GM19467 (cell line): Measurements from ENCODE around the gene SAMD14.
A peak's percentile ranks its signal among the peaks of the same experiment; 100 is the strongest.

Experiments
- ATAC-seq: cut with Tn5 transposase; IDR thresholded peaks from one replicate; pipeline ENCODE4 v1.9.1; 2021; ENCODE audit warnings: mild to moderate bottlenecking, moderate library complexity; ENCODE audit not compliant: unreplicated experiment

SAMD14 gene

DNA sequence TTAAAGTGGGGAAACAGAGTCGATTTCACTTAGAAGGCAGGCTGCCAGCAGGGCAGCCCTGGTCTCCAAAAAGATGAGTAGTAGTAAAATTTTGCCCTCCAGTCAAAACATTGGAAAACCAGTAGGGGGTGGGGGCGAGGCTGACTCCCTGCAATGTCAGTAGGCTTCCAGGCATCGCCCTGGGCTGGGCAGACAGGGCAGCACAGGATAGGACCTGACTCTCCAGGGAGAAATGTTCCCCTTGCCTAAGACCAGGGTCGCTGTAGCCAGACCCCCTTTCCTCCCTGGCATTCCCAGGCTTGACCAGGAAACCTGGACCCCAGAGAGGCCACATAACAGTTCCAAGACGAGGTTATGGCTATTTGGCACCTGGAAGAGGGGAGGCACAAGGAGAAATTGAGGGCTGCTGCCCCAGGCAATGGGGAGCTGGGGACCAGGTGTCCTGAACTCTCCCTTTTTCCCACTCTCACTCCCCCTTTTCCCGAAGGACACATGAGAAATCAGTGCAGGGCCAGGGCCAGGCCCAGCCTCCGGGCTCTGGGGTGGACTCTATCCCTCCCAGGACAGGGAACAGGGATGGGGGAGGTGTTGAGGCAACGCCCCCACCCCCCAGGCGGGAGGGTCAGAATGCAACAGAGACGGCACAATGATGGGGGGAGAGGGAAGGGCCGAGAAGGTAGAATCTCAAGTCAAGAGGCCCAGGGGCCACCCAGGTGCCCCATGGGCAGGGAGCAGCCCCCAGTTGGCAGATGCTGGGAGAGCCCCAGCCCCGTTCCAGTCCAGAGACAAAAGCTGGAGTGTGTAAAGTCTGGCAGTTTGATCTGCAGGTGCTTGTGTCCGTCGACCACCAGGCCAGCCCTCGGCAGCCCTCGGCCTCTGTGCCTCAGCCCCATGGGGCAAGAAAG is 4.5 kb upstream of the SAMD14 start:
- no peak for ATAC-seq

DNA sequence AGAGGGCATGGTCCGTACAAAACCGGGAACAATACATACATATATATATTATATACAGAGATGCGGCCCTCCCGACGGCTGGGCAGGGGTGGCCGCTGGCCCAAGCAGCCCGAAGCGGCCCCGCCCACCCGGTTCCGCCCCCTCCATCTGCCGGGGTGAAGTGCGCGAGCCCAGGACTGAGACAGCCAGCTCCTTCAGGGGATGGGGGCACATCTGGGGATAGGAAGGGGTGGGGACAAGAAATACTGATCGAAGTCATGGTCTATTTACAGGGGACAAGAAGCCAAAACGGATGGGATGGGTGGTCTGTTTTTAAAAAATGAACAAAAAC is 3.8 kb upstream of the SAMD14 start:
- ATAC-seq: no peak

DNA sequence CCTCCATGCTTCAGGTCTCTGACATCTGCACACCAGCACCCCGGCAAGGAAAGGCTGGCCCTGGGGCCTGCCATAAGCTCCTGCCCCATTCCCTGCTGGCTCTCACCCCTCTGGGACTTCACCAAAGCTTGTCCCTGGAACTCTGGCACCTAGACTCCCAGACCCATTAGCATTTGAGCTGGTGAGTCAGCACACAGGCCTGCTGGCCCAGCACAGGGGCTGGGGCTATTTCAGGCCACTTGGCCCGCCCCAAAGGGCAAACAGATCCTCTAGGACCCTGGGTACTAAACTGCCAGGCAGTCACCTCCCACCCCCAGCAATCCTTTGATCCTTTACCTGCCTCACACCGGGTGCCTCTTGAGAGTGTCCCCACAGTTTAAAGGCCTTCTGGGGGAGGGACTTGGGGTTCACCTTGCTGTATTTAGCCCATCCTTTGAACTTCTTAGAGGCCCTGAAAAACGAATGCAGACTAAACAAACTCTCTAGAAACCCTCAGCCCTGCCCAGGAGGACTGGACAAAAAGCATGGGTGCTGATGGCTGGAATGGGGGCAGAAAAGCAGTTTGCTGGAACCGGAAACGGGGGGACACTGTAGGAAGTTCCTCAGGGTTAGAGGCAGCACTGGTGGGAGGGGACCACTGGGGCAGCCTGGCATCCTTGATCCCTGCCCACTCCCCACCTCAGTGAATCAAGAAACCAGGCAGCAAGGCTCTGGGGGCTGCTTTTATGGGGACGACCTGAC is 3.2 kb upstream of the SAMD14 start:
- ATAC-seq: no peak

DNA sequence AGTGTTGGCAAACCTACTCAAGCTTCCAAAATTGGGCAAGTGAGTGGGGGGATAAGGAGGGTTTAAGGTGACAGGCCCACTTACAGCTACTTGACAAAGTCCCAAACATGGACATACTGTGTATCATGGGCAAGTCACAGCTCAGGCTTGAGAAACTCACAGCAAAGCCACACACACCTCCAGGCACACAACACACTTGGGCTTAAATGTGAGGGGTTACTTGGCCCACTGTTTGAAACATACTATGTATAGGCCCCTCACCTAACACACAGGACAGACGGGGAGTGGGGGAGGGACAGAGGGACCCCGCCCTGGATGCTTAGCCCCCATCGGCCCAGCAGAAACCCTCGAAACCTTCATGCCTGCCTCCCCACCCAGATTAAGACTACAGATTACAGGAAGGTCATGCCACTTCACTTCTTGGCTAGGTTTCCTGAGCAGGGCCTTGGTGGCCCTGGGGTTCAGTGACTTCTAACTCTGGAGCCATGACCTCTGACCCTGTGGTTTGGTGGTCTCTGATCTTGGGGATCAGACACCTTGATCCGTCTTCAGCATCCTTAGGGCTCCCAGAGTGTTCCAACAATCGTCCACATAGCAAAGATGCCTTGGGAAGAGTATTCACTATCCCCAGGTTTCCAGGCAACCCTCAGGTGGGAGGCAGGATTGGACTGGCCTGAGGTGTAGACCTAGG is 2.3 kb upstream of the SAMD14 start:
- no peak for ATAC-seq

DNA sequence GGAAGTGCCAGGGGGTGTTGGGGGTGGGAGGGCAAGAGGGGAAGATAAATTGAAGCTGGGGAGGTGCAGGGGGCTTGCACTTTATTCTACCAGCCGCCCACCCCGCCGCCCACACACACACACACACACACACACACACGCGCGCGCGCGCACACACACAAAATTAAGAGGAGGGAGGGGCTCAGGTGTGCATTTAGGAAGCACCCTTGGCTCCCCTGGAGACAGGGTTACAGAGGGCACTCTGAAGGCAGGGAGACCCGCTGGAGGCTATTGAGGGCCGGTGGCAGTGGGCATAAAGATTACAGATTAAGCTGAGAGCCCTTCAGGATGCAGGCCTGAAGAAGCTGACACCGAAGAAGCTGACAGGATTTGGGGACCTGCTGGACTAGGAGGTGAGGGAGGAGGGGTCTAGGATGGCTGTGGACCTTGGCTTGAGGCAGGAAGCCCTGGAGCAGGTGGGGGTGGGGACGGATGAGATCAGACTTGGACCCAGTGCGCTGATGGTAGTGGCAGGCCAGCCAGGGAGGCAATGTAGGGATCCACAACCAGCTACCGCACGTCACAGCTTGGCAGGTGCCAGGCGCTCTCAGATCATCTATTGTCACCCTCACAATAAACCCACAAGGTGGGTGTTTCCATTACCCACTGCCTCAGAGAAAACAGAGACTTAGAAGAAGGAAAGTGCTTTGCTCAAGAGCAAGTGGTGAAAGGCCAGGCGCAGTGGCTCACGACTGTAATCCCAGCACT is 772 bp upstream of the SAMD14 start:
- no peak for ATAC-seq

DNA sequence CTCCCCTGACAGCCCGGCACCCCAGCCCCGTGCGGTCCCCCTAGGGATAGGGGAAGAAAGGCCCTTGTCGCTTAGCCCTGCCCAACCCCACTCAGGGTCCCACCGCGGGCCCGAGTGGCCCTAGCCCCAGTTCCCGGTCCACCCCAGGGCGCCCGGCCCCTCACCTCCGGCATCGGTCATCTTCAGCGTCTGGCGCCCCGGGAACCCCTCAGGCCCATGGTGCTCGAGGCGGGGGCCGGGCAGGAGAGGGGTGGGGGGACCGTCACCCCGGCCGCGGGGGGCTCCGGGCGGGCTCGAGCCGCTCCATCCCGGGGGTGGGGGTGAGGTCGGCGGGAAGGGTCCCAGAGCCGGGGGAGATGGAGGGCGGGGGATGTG is 620 bp downstream of the SAMD14 start:
- ATAC-seq: no peak

DNA sequence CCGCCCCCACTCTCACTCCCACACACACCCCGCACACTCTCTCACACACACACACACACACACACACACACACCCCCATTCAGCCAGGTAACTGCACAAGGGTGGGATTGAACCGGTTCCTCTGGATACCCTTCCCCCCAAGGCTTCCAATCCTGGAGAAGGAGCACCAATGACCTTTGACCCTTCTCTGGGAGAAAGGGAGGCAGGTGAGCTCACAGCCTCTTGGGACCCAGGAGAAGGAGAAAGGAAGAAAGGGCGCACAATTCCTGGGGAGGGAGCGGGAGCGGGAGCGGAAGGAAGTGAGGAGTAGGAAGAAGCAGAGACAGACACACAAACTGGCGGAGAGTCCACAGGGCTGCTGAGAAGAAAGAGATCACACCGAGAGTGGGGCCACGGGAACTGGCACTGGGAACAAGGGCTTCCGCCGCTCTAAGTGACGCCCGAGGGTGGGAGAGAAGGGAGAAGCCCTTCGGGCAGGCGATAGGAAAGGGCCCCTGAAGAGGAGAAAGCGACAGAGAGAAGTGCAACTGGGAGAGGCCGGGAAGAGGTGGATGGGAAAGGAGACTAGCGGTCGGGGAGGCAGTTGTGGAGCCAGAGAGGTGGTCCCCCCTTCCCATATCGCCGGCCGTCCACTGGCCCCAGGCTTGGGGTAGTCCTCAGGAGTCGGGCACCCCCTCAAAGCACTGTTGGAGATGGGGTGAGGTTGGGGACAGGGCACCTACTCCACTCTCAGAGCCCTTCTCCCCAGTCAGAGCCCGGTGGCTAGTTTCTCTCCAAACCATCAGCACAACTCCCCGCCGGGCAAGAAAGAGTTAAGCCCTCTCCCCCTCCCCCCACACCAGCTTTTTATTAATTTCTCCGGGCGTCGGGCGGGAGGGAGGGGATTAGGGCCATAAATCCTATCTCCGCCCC is 1.3 kb downstream of the SAMD14 start:
- ATAC-seq: no peak

DNA sequence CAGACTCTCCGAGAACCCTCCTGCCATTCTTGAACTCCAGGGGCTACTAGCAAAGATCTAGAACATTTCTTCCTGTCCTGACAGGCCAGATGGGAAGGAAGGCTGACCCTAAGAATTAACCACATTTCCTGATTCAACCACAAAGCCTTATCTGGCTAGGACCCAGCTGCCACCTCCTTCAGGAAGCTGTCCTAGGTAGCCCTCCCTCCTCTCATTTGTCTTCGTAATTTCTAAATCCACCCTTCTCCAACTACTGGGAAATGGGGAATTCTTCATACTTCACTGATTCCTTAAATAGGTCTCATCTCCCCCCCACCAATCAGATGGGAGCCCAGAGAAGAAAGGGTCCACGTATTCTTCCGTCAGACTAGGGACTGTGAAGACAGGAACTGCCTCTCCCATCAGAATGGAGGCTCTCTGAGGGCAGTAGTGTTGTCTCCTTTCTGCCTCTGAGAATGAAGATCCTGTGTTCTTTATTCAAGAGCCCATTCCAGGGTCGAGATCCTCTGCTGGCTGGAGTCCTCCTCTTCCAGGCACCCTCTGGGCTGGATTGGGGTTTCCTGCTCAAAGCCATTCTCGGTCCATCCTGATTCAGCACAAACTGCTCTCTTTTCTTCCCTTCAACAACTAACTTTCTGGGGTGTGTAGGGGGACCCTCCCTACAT is 2.1 kb downstream of the SAMD14 start:
- ATAC-seq: no peak

DNA sequence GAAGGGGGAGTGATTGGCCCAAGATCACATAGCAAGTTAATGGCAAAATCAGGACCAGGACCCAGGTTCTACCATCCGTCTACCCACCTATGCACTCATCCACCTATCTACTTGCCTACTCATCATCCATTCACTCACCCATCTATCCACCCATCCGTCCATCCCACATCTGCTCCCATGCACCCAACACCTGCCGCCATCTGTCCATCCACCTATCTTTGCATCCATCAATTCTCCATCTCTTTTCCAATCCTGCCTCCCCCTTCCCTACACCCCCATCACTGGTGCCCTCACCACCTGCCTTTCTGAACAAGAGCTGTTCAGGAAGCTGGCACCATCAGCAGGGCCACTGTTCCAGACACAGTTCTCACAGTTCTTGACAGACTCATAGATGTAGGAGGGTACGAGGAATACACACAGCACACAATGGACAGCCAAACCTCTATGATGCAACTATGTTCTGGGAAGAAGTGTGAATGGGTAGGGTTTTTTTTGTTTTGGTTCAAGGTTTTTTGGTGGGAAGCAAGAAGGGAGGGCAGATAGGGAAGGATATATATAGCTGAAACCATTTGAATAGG is 4.5 kb downstream of the SAMD14 start:
- no peak for ATAC-seq

DNA sequence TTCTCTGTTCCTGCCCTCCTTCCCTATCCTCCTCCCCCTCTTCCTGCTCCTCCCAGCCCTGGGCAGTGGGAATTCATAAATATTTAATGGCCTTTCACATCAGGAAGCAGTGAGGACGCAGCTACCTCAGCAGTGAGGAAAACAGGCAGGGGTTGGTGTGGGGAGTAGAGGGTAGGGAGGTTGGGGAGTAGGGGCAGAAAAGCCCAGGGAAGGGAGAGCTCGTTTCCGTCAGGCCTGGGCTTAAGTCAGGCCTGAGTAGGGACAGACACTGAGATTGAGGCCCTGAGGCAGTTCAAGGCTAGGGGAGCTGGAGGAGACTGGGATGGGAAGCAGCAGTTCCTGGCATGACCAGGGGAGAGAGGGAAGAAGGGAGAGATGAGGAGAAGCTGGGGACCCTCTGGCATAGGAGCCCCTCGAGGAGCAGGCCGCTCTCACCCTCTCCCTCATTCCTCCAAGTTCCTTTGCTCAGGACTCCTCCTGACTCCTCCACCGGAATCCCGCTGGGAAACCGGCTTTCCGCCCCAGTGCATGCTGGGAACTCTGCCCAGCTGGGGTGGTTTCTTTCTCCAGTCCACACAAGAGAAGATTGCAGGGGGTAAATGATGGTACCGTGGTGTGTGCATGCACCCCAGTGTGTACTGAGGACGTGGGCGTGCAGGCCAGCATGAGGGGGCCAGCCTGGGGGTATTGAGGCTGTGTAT is 6.2 kb downstream of the SAMD14 start:
- no peak for ATAC-seq

DNA sequence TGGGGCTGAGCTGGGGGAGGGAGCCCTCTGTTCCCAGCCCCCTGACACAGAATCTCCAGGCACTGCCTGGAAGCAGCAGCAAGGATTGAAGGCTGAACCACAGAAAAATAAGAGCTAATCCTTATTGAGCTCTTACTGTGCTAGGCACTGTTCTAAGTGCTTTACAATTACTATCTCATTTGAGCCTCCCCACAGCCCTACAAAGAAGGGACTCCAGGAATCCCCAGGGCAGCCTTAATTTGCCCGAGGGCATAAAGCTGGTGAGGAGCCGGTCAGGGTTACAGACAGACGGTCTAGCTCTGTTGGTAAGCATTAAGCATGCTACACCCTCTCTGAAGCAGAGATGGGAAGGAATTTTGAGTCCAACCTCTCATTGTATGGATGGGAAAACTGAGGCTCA is 7.0 kb downstream of the SAMD14 start:
- no peak for ATAC-seq

DNA sequence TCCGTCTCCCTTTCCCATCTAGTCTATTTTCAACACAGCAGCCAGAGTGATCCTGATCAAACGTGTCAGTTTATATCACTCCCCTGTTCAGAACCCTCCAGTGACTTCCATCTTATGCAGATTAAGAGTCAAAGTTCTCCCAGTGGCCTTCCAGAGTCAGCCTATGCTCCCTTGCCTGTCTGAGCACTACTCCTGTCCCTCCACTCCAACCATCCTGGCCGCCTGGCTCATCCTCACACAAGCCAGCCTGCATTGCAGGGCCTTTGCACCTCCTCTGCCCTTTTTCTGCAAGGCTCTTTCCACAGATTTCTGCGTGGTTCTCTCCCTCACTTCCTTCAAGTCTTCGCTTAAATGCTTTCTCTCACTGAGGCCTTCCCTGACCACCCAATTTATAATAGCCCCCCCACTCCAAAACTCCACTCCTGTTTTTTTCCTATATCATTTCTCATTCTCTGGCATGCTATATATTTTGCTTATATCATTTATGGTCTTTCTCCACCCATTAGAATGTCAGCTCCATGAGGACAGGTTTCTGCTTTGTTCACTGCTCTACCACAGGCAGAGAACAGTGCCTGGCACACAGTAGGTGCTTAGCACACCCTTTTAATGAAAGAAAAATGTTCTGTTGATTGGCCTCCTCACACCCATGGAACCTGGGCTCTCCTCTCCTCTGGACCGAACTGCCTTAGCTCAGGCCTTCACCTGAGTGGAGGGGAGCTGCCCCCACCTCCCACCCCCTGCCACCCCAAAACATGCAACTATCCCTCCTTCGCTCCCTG is 9.3 kb downstream of the SAMD14 start:
- ATAC-seq: no peak

DNA sequence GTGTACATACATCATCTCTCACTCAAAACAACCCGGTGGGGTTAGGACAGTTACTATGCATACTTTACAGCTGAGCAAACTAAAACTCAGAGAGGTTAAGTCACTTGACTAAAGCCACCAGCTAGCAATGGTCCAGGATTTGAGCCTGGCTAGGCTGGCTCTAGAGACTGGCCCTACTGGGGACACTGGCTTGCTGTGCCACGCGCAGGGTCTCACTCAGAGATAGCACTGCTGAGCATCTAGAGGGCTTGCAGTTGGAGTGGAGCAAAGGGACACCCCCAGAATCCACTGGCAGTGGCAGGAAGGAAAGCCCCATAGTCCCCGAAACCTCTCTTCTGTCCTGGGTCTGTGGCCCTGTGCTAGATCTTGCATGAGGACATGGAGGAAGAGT is 11.1 kb downstream of the SAMD14 start:
- ATAC-seq: no peak

DNA sequence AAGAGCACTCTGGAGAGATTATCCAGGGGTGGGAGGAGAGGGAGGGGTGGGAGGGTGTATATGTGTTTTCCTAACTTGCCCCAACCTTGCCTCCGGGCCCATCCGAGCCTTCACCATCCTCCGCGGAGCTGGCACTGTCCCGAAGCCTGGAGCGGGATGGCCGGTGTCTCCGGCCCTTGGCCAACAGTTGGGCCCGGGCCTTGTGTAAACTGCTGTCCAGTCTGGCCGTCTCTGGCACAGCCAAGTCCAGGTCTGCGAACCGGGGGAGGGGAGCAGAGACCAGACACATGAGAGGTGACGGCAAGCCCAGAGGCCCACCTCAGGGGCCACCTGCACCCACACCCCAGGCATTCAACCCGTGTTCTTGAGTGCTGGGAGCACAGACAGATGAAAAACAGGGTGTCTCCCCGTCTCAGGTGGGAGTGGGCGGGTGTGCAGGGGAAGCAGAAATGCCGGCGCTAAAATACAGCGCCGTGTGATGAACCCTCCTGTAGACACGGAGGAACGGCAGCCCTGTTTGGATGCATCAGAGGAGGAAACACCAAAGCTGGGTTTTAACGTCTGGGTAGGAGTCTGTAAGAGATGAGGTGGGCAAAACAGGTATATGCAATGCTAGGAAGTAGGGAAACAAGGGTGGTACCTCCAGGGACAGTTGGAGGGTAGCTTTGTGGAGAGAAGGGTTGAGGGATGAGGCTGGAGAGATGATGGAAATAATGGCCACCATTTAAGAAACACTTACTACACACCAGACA is 11.7 kb downstream of the SAMD14 start:
- ATAC-seq: no peak

DNA sequence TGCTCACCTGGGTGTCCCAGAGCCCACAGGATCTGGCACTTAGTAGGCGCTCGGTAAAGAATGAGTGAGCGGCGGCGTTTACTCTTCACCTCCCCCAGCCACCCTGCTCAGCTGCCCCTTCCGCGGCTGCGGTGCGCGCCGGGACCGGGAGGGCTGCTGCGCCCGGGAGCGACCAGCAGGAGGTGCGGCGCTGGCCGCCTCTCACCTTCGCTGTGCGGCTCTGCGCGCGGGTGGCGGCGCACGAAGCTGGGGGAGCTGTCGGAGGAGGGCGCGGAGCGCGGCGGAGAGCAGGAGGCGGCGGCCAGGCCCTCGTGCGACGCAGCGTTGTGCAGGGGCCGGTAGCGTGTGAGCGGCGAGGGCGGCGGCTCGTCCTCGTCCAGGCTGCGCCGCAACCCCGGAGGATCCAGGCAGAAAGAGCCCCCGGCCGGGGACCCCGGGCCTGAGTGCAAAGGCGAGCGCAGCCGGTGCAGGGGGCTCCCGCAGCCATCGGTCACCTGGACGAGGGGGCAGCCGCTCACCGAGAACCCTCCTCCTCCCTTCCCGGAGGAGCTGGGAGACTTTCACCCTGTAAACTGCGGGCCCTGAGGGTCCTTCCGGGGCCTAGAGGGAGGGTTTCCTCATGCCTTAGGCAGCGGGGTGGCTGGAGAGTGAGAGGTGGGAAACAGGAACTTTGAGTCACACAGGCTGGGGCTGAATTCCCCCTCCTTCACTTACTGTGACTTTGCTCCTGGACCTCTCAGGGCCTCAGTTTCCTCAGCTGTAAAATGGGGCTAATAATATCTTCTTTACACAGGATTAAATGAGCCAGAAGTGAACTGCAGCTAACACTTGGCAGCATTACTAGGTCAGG is 12.5 kb downstream of the SAMD14 start:
- ATAC-seq: peak; percentile 70

DNA sequence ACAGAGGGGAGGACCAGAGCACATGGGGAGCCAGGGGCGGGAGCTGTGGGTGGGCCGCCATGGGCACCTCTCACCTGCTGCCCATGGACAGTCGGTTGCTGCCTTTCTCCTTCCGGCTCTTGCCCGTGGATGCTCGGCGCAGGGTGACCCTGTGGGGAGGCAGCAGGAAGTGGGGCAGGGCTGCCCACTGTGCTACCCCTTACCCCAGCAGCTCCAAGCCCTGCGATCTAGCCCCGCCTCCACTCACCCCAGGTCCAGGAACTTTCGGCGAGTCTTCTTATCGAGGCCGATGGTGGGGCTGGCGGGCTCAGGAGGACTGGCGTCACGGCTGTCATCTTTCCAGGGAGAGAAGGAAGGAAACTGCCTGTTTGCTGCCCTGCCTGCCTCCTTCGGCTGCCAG is 14.2 kb downstream of the SAMD14 start:
- no peak for ATAC-seq
